ENCODE measurements around the gene USP28.

The USP28 gene

GRCh38 chr11:113877670-113878055, 2.3 kb upstream of the USP28 start:
- DNase-seq (ENCODE audit: low read depth), result no peak

GRCh38 chr11:113876798-113877669, 1.7 kb upstream of the USP28 start:
- DNase-seq (ENCODE audit: low read depth), result no peak

- no peak for DNase-seq (ENCODE audit: low read depth)
Observed at GRCh38 chr11:113876074-113876797, 864 bp upstream of the USP28 start.

- peak; percentile 32 for DNase-seq (ENCODE audit: low read depth)
Observed at GRCh38 chr11:113874581-113875233, 665 bp downstream of the USP28 start.

GRCh38 chr11:113874096-113874495, 1.3 kb downstream of the USP28 start:
- DNase-seq (ENCODE audit: low read depth), result no peak

- no peak for DNase-seq (ENCODE audit: low read depth)
Observed at GRCh38 chr11:113873236-113873626, 2.1 kb downstream of the USP28 start.

GRCh38 chr11:113871336-113871735, 4.0 kb downstream of the USP28 start:
- DNase-seq (ENCODE audit: low read depth), result no peak

GRCh38 chr11:113867843-113868503, 7.4 kb downstream of the USP28 start:
- DNase-seq (ENCODE audit: low read depth), result no peak

GRCh38 chr11:113865873-113866272, 9.5 kb downstream of the USP28 start:
- DNase-seq (ENCODE audit: low read depth), result no peak

GRCh38 chr11:113864410-113864809, 11.0 kb downstream of the USP28 start:
- DNase-seq (ENCODE audit: low read depth), result no peak

GRCh38 chr11:113862435-113862834, 12.9 kb downstream of the USP28 start:
- DNase-seq (ENCODE audit: low read depth), result no peak

- DNase-seq (ENCODE audit: low read depth), result no peak
Observed at GRCh38 chr11:113859665-113860064, 15.7 kb downstream of the USP28 start.

GRCh38 chr11:113856966-113857759, 18.2 kb downstream of the USP28 start:
- DNase-seq (ENCODE audit: low read depth), result no peak

GRCh38 chr11:113855803-113856202, 19.6 kb downstream of the USP28 start:
- no peak for DNase-seq (ENCODE audit: low read depth)

GRCh38 chr11:113850188-113850587, 25.2 kb downstream of the USP28 start:
- no peak for DNase-seq (ENCODE audit: low read depth)

- DNase-seq (ENCODE audit: low read depth), result no peak
Observed at GRCh38 chr11:113849713-113850112, 25.7 kb downstream of the USP28 start.

- no peak for DNase-seq (ENCODE audit: low read depth)
Observed at GRCh38 chr11:113847580-113847979, 27.8 kb downstream of the USP28 start.

GRCh38 chr11:113847111-113847510, 28.3 kb downstream of the USP28 start:
- no peak for DNase-seq (ENCODE audit: low read depth)

GRCh38 chr11:113841691-113842090, 33.7 kb downstream of the USP28 start:
- no peak for DNase-seq (ENCODE audit: low read depth)

GRCh38 chr11:113840932-113841664, 34.3 kb downstream of the USP28 start:
- DNase-seq (ENCODE audit: low read depth), result no peak

GRCh38 chr11:113839842-113840241, 35.5 kb downstream of the USP28 start:
- DNase-seq (ENCODE audit: low read depth), result no peak

Measured in activated T-cell treated with anti-CD3 and anti-CD28 coated beads for 24 hours (primary cell).